Testis (tissue), 3 donors: Measurements from ENCODE around the gene CUL7. TPM values are rescaled to one million over a fixed set of nuclear protein-coding genes. Genes with fewer than 3 reads are reported as not detected.

Experiments used
- DNase-seq: peaks from one replicate; pipeline ENCODE4 v3.0.0-alpha.2; 2019
- H3K27ac ChIP-seq, 2 donors: fragments of 200-600 bp; sonication (generic); one replicate each; pipeline ENCODE4 v1.5.1; 2019
- H3K27me3 ChIP-seq: fragments of 200-600 bp; sonication (generic); one replicate; pipeline ENCODE4 v1.5.1; 2019
- H3K36me3 ChIP-seq: fragments of 200-600 bp; sonication (generic); one replicate; pipeline ENCODE4 v1.5.1; 2017; ENCODE audit warnings: low read depth; ENCODE audit errors: missing control alignments
- H3K4me1 ChIP-seq: fragments of 200-600 bp; sonication (generic); one replicate; pipeline ENCODE4 v1.5.1; 2019
- H3K4me3 ChIP-seq, 2 donors: fragments of 200-600 bp; sonication (generic); one replicate each; pipeline ENCODE4 v1.5.1; 2017 to 2019
- H3K9me3 ChIP-seq: fragments of 200-600 bp; sonication (generic); one replicate; pipeline ENCODE4 v1.5.1; 2017
- CTCF ChIP-seq, 3 experiments: fragments of 450-650 bp in 2 of 3; fragments of 200-600 bp in 1 of 3; sonication (generic) in 1 of 3; IDR thresholded peaks; one replicate each; pipeline ENCODE4 v1.5.1; 2016 to 2019; ENCODE audit warnings: antibody characterized with exemption in 3 of 3, mild to moderate bottlenecking in 2 of 3, moderate library complexity in 1 of 3
- POLR2A ChIP-seq: fragments of 450-650 bp; IDR thresholded peaks from one replicate; pipeline ENCODE4 v1.6.1; 2017; ENCODE audit warnings: antibody characterized with exemption, mild to moderate bottlenecking, moderate library complexity
- WGBS, 2 donors: methylation state at CpG; one replicate each; pipeline ENCODE4 v1.1.5; 2018; 5-methylcytosine and 5-hydroxymethylcytosine counted together
- intact Hi-C: fragments of 100-400 bp; cut with DNase I; formaldehyde crosslinking; loops from one replicate; pipeline ENCODE4 v1.15.1; 2023; ENCODE audit warnings: low total_unique reads
- polyA plus RNA-seq: library from polyadenylated mRNA; stranded (reverse); fragments of 350-450 nt; fragmentation: Illumina TruSeq; extraction: RNeasy Lipid Tissue Mini Kit (QIAGEN cat#74804); gene quantifications from one replicate; pipeline ENCODE4 v1.2.3, GENCODE V29; 2014; ENCODE audit warnings: low read depth, low replicate concordance; ENCODE audit not compliant: insufficient read depth
- total RNA-seq, 2 donors: library from RNA; depleted of rRNA; stranded (reverse); fragments of >200 nt; gene quantifications; one replicate each; pipeline ENCODE4 v1.2.3, GENCODE V29; 2016

The CUL7 gene
- total and polyA plus RNA-seq, 3 donors from 2014 or later, result 16.6 to 31.5 (median 23.9) TPM

- intact Hi-C loops, result no loop called here
Measured at GRCh38 chr6:43091436-43091991, 37.9 kb upstream of the CUL7 start.

GRCh38 chr6:43091020-43091419, 37.4 kb upstream of the CUL7 start:
- DNase-seq, result no peak
- 74 to 84% methylated on average over 5 of the region's 5 CpGs for WGBS, 2 donors
- no peaks in the 10 kb centered on the region for H3K27me3 ChIP-seq
- H3K4me1 ChIP-seq, result peaks cover 25% of the 10 kb centered on the region
- no peaks in the 10 kb centered on the region for H3K36me3 ChIP-seq
- no peak overlapping the region for H3K4me3 ChIP-seq
- no peak for TF ChIP-seq CTCF (IDR thresholded peaks at IDR 0.05)
- no peak for TF ChIP-seq POLR2A
- intact Hi-C loops, result no loop called here
- H3K27ac ChIP-seq, result no peak overlapping the region
- H3K9me3 ChIP-seq, result no peaks in the 10 kb centered on the region

More at GRCh38 chr6:43091436-43091991, 37.9 kb upstream of the CUL7 start:
- no peak for DNase-seq
- TF ChIP-seq CTCF (IDR thresholded peaks at IDR 0.05) (no peak), POLR2A (no peak)
- H3K27ac ChIP-seq, result no peak overlapping the region
- H3K4me1 ChIP-seq, result peaks cover 26% of the 10 kb centered on the region
- 91 to 92% methylated on average over 10 of the region's 10 CpGs for WGBS, 2 donors
- no peaks in the 10 kb centered on the region for H3K27me3 ChIP-seq
- H3K9me3 ChIP-seq, result no peaks in the 10 kb centered on the region
- H3K36me3 ChIP-seq, result no peaks in the 10 kb centered on the region
- H3K4me3 ChIP-seq, result no peak overlapping the region

GRCh38 chr6:43090559-43090956, 36.9 kb upstream of the CUL7 start:
- H3K27ac ChIP-seq, result peak overlapping the region in 1 of 2 donors; percentile 35
- no peak for DNase-seq

GRCh38 chr6:43089874-43090558, 36.4 kb upstream of the CUL7 start:
- intact Hi-C loops, result no loop called here
- Histone ChIP-seq H3K4me1 (peaks cover 25% of the 10 kb centered on the region), H3K27ac (peak overlapping the region in 1 of 2 donors; percentile 35), H3K27me3 (no peaks in the 10 kb centered on the region), H3K36me3 (no peaks in the 10 kb centered on the region), H3K9me3 (no peaks in the 10 kb centered on the region), H3K4me3 (no peak overlapping the region)
- no peak for DNase-seq
- 54 to 65% methylated on average over 8 of the region's 8 CpGs for WGBS, 2 donors
- no peak for TF ChIP-seq POLR2A

More at GRCh38 chr6:43090559-43090956, 36.9 kb upstream of the CUL7 start:
- 41 to 54% methylated on average over 2 of the region's 2 CpGs for WGBS, 2 donors
- intact Hi-C loops, result no loop called here
- Histone ChIP-seq H3K4me1 (peaks cover 25% of the 10 kb centered on the region), H3K4me3 (no peak overlapping the region), H3K9me3 (no peaks in the 10 kb centered on the region), H3K27me3 (no peaks in the 10 kb centered on the region), H3K36me3 (no peaks in the 10 kb centered on the region)
- TF ChIP-seq POLR2A, result no peak
- TF ChIP-seq CTCF (IDR thresholded peaks at IDR 0.05), result no peak

GRCh38 chr6:43089467-43089866, 35.8 kb upstream of the CUL7 start:
- peak overlapping the region in 1 of 2 donors; percentile 35 for H3K27ac ChIP-seq
- no peak for DNase-seq
- no peaks in the 10 kb centered on the region for H3K36me3 ChIP-seq
- peaks cover 25% of the 10 kb centered on the region for H3K4me1 ChIP-seq
- H3K4me3 ChIP-seq, result no peak overlapping the region
- intact Hi-C loops, result no loop called here
- no peak for TF ChIP-seq POLR2A
- no peak for TF ChIP-seq CTCF (IDR thresholded peaks at IDR 0.05)
- H3K27me3 ChIP-seq, result no peaks in the 10 kb centered on the region
- WGBS, 2 donors, result 44 to 46% methylated on average over 4 of the region's 4 CpGs
- no peaks in the 10 kb centered on the region for H3K9me3 ChIP-seq
